ENCODE data around the gene CALR.

Gene CALR

GRCh38 chr19:12891553-12892021, 46.8 kb upstream of the CALR start:
- H3K9me3 ChIP-seq (ENCODE audit: insufficient read depth, low read length): no peaks in the 10 kb centered on the region
- H3K9me2 ChIP-seq (replicated peaks; ENCODE audit: insufficient read depth, low read length): no peaks in the 10 kb centered on the region
- H3F3A ChIP-seq (ENCODE audit: insufficient read depth): no peaks in the 10 kb centered on the region
- H3K4me3 ChIP-seq (ENCODE audit: insufficient read depth, low read length, poor library complexity, severe bottlenecking): peak overlapping the region; percentile 64
- no peaks in the 10 kb centered on the region for H3K36me3 ChIP-seq (ENCODE audit: low read length)
- TF ChIP-seq EZH2phosphoT487 (conservative IDR thresholded peaks at IDR 0.05; ENCODE audit: low read length): no peak
- no peak for TF ChIP-seq CTCF (IDR thresholded peaks at IDR 0.05; ENCODE audit: insufficient read depth, low read length, poor library complexity, severe bottlenecking)
- no peaks in the 10 kb centered on the region for H3K27me3 ChIP-seq (ENCODE audit: low read length)
- H3K4me2 ChIP-seq (ENCODE audit: low read depth, low read length, poor library complexity, severe bottlenecking): peak overlapping the region; percentile 88
- H4K20me1 ChIP-seq (ENCODE audit: low read depth, low read length): no peaks in the 10 kb centered on the region
- no peak overlapping the region for H2AFZ ChIP-seq (ENCODE audit: low read depth, low read length, severe bottlenecking)
- peak overlapping the region; percentile 57 for H3K9ac ChIP-seq (ENCODE audit: low read length)
- peaks cover 7% of the 10 kb centered on the region for H3K79me2 ChIP-seq (ENCODE audit: insufficient read depth, low read length)
- H3K27ac ChIP-seq (ENCODE audit: low read depth, low read length): no peak overlapping the region

- Histone ChIP-seq H3K27me3 (ENCODE audit: low read length) (no peaks in the 10 kb centered on the region), H3F3A (ENCODE audit: insufficient read depth) (no peaks in the 10 kb centered on the region), H3K9me3 (ENCODE audit: insufficient read depth, low read length) (no peaks in the 10 kb centered on the region), H3K4me3 (ENCODE audit: insufficient read depth, low read length, poor library complexity, severe bottlenecking) (no peak overlapping the region), H3K79me2 (ENCODE audit: insufficient read depth, low read length) (peaks cover 7% of the 10 kb centered on the region), H2AFZ (ENCODE audit: low read depth, low read length, severe bottlenecking) (no peak overlapping the region), H4K20me1 (ENCODE audit: low read depth, low read length) (no peaks in the 10 kb centered on the region), H3K36me3 (ENCODE audit: low read length) (no peaks in the 10 kb centered on the region), H3K4me2 (ENCODE audit: low read depth, low read length, poor library complexity, severe bottlenecking) (no peak overlapping the region), H3K9me2 (replicated peaks; ENCODE audit: insufficient read depth, low read length) (no peaks in the 10 kb centered on the region), H3K9ac (ENCODE audit: low read length) (no peak overlapping the region), H3K27ac (ENCODE audit: low read depth, low read length) (no peak overlapping the region)
- no peak for TF ChIP-seq EZH2phosphoT487 (conservative IDR thresholded peaks at IDR 0.05; ENCODE audit: low read length)
- no peak for TF ChIP-seq CTCF (IDR thresholded peaks at IDR 0.05; ENCODE audit: insufficient read depth, low read length, poor library complexity, severe bottlenecking)
Measured at GRCh38 chr19:12893582-12893981, 44.8 kb upstream of the CALR start.

- H3K9me3 ChIP-seq (ENCODE audit: insufficient read depth, low read length): no peaks in the 10 kb centered on the region
- H3K4me3 ChIP-seq (ENCODE audit: insufficient read depth, low read length, poor library complexity, severe bottlenecking): no peak overlapping the region
- H3K79me2 ChIP-seq (ENCODE audit: insufficient read depth, low read length): peaks cover 6% of the 10 kb centered on the region
- no peak for TF ChIP-seq CTCF (IDR thresholded peaks at IDR 0.05; ENCODE audit: insufficient read depth, low read length, poor library complexity, severe bottlenecking)
- no peak for TF ChIP-seq EZH2phosphoT487 (conservative IDR thresholded peaks at IDR 0.05; ENCODE audit: low read length)
- no peaks in the 10 kb centered on the region for H3K36me3 ChIP-seq (ENCODE audit: low read length)
- no peak overlapping the region for H3K27ac ChIP-seq (ENCODE audit: low read depth, low read length)
- no peaks in the 10 kb centered on the region for H3K9me2 ChIP-seq (replicated peaks; ENCODE audit: insufficient read depth, low read length)
- no peak overlapping the region for H3K4me2 ChIP-seq (ENCODE audit: low read depth, low read length, poor library complexity, severe bottlenecking)
- no peaks in the 10 kb centered on the region for H4K20me1 ChIP-seq (ENCODE audit: low read depth, low read length)
- H3K27me3 ChIP-seq (ENCODE audit: low read length): no peaks in the 10 kb centered on the region
- H3K9ac ChIP-seq (ENCODE audit: low read length): no peak overlapping the region
- H3F3A ChIP-seq (ENCODE audit: insufficient read depth): no peaks in the 10 kb centered on the region
- H2AFZ ChIP-seq (ENCODE audit: low read depth, low read length, severe bottlenecking): no peak overlapping the region
Measured at GRCh38 chr19:12896460-12896859, 41.9 kb upstream of the CALR start.
